Activated CD4-positive, alpha-beta T cell treated with anti-CD3 and anti-CD28 coated beads, Interleukin-2, amount 50 U/mL, for 48 hours (primary cell): ENCODE measurements around the gene NHLRC2.
"Not testable (repeated sequence)": the region's sequence is repeated elsewhere in the genome, so short reads cannot be mapped to it uniquely, and the experiment has no call there.

Source experiments
- DNase-seq, 2 experiments: peaks; one replicate each; pipeline ENCODE4 v3.0.0-alpha.2; 2020

NHLRC2 gene

GRCh38 chr10:113854013-113854760 lies at the start of gene NHLRC2, which contains the start of gene DCLRE1A:
TSS of gene NHLRC2 (plus strand) at chr10:113854661. CDS start at chr10:113854873, 212 bp downstream.
TSS of gene DCLRE1A (minus strand) at chr10:113854082. CDS start at chr10:113853182, 900 bp downstream.
- peak; percentile 75 to 80 for DNase-seq

GRCh38 chr10:113806503-113806902 lies 48.0 kb upstream of the NHLRC2 start:
- no peak for DNase-seq

- no peak for DNase-seq
Measured at GRCh38 chr10:113808168-113808567, 46.3 kb upstream of the NHLRC2 start.

- DNase-seq = not testable (repeated sequence)
Measured at GRCh38 chr10:113814700-113815099, 39.8 kb upstream of the NHLRC2 start.

- no peak for DNase-seq
Measured at GRCh38 chr10:113819989-113820388, 34.5 kb upstream of the NHLRC2 start.

- DNase-seq = no peak
Measured at GRCh38 chr10:113820507-113820906, 34.0 kb upstream of the NHLRC2 start.

- DNase-seq = not testable (repeated sequence)
Measured at GRCh38 chr10:113821306-113821705, 33.2 kb upstream of the NHLRC2 start.

- DNase-seq = no peak
Measured at GRCh38 chr10:113822174-113822573, 32.3 kb upstream of the NHLRC2 start.

- no peak for DNase-seq
Measured at GRCh38 chr10:113823389-113823788, 31.1 kb upstream of the NHLRC2 start.

- DNase-seq = no peak
Measured at GRCh38 chr10:113825791-113826190, 28.7 kb upstream of the NHLRC2 start.

GRCh38 chr10:113828567-113828966 lies 25.9 kb upstream of the NHLRC2 start:
- DNase-seq = not testable (repeated sequence)

- no peak for DNase-seq
Measured at GRCh38 chr10:113842171-113842570, 12.3 kb upstream of the NHLRC2 start.

- DNase-seq = no peak
Measured at GRCh38 chr10:113843972-113844485, 10.4 kb upstream of the NHLRC2 start.

GRCh38 chr10:113846036-113846435 lies 8.4 kb upstream of the NHLRC2 start:
- no peak for DNase-seq

- no peak for DNase-seq
Measured at GRCh38 chr10:113849140-113849803, 5.2 kb upstream of the NHLRC2 start.

- no peak for DNase-seq
Measured at GRCh38 chr10:113849946-113850345, 4.5 kb upstream of the NHLRC2 start.

GRCh38 chr10:113853578-113854012 lies 866 bp upstream of the NHLRC2 start:
- no peak for DNase-seq

- DNase-seq = peak; percentile 49 to 58
Measured at GRCh38 chr10:113854761-113855588, 514 bp downstream of the NHLRC2 start.

- no peak for DNase-seq
Measured at GRCh38 chr10:113856563-113856962, 2.1 kb downstream of the NHLRC2 start.

GRCh38 chr10:113857210-113857609 lies 2.7 kb downstream of the NHLRC2 start:
- no peak for DNase-seq

GRCh38 chr10:113858541-113858940 lies 4.1 kb downstream of the NHLRC2 start:
- DNase-seq = no peak

GRCh38 chr10:113859261-113859660 lies 4.8 kb downstream of the NHLRC2 start:
- DNase-seq = no peak

GRCh38 chr10:113865901-113866300 lies 11.4 kb downstream of the NHLRC2 start:
- no peak for DNase-seq
